A549 (cell line): ENCODE data around the gene MYO1D.

Experiments used
- CTCF ChIP-seq: fragments of >200 bp; sonication (Bioruptor Twin); formaldehyde crosslinking; IDR thresholded peaks from 3 replicates; pipeline ENCODE4 v1.5.1; 2016
- FOSL2 ChIP-seq, 2 experiments: fragments of 450-650 bp in 1 of 2; fragments of >200 bp in 1 of 2; sonication (Bioruptor Twin) in 1 of 2; formaldehyde crosslinking; IDR thresholded peaks; 2 replicates each; pipeline versions ENCODE4 v1.5.0 to v1.6.1; 2016 to 2020; ENCODE audit warnings: mild to moderate bottlenecking in 1 of 2, moderate library complexity in 1 of 2
- HDAC2 ChIP-seq: fragments of 200-600 bp; sonication (generic); IDR thresholded peaks from 2 replicates; pipeline ENCODE4 v1.6.1; 2016
- HOXB13 ChIP-seq: fragments of 250-450 bp; sonication (Bioruptor Pico); IDR thresholded peaks from 2 replicates; pipeline ENCODE4 v1.5.0; 2020; ENCODE audit warnings: low read depth, mild to moderate bottlenecking, moderate library complexity
- MAFK ChIP-seq: fragments of 450-650 bp; IDR thresholded peaks from 2 replicates; pipeline ENCODE4 v1.6.1; 2014; ENCODE audit not compliant: partially characterized antibody
- REST ChIP-seq: fragments of 200-600 bp; sonication (generic); IDR thresholded peaks from 2 replicates; pipeline ENCODE4 v1.6.1; 2016; ENCODE audit warnings: antibody characterized with exemption, mild to moderate bottlenecking, moderate library complexity
- SMC3 ChIP-seq: fragments of >200 bp; sonication (Bioruptor Twin); formaldehyde crosslinking; IDR thresholded peaks from 3 replicates; pipeline ENCODE4 v1.6.1; 2018; ENCODE audit warnings: inconsistent platforms

- TF ChIP-seq REST (no peak), HDAC2 (no peak), SMC3 (peak; percentile 66), HOXB13 (CRISPR knock-in tag) (no peak), CTCF (peak; percentile 86), FOSL2 (IDR thresholded peaks at IDR 0.05) (no peak), FOSL2 (CRISPR knock-in tag; IDR thresholded peaks at IDR 0.05) (no peak), MAFK (no peak)
Measured at GRCh38 chr17:32755045-32755805, 121.7 kb downstream of the MYO1D start.
